T-helper 1 cell treated with Interleukin-12 subunit alpha and Interleukin-12 subunit beta and Interleukin-4 antibody, amounts not matched to agents 30 ng/mL and 1 ng/mL, for 36 hours (primary cell): ENCODE measurements around the gene OR10AD1. TPM values are rescaled to one million over a fixed set of nuclear protein-coding genes. Genes with fewer than 3 reads are reported as not detected.

Experiments used
- intact Hi-C: fragments of 100-400 bp; cut with micrococcal nuclease; formaldehyde crosslinking; loops from one replicate; pipeline ENCODE4 v1.15.1; 2024
- total RNA-seq: library from RNA; stranded (reverse); gene quantifications from 2 replicates; pipeline ENCODE4 v1.2.3, GENCODE V29; 2022

OR10AD1 gene
- total RNA-seq, 1 donor from 2014 or later = not detected

DNA sequence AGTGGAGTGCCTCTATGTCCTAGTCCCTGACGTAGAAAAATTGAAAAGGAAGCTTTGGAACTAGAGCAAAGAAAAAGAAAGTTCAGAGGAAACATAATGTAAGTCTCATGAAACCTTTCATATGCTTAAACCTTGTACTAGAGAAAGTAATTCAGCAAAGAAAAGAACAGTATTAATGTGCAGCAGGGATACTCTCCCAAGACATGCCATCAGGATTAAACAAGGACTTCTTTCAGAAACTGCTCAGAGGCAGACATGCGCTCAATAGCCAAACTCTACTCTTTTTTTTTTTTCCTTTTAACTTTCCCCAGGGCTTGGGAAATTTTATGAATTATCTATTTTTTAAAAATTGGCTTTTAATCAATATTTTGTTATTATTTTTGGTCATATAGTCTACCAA lies 38.6 kb downstream of the OR10AD1 start:
- intact Hi-C loops = loop anchor here (2.0 kb wide), 1 partner anchor 58 kb away; the partner anchor contains the start of gene SENP1

- intact Hi-C loops = no loop called here
Measured at GRCh38 chr12:48163150-48163747, 39.8 kb downstream of the OR10AD1 start.

DNA sequence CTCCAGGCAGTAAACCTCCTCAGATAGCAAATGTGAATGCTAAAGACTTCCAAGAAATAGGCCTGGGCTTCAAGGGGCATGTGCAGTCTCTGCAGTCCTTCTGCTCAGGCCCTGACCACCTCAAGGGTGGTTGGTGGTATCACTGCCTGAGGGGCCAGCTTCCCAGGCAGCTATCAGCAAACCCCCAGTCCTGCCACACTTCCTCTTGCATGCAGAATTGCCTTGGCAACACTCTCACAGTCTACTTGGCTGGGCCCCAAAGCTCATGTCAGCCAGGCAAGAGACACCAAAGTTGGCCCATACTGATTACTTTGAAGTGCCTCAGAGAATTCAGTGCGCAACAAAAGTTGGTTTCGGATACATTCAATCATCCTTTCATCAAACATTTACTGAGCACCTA lies 42.3 kb downstream of the OR10AD1 start:
- intact Hi-C loops = no loop called here

- intact Hi-C loops = no loop called here
Measured at GRCh38 chr12:48160046-48160445, 43.0 kb downstream of the OR10AD1 start.

DNA sequence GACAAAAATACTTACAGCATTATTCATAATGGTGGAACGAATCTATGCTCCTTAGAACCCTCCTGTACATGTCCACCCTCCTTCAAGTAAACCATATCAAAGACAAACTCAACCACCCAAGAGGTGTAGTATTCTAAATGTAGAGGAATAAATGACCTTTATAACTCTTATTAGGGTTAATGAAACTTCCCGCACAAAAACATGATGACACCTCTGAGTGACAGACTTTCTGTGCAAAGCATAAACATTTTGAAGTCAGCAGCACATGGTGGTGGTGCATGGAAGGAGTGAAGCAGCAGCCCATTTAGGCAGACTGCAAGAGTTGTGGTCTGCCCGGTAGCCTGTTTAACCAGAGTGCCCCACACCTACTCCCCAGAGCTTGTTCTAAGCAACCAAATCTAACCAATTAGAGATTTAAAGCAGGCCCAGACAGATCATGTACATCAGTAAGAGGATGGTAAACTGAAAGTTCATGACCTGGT lies 45.2 kb downstream of the OR10AD1 start:
- intact Hi-C loops = loop anchor here (1.0 to 5.0 kb wide), 17 partner anchors 7 to 1869 kb away; partner anchors contain the start of genes CCDC184, CCNT1, KANSL2 and PFKM

GRCh38 chr12:48157018-48157888 lies 45.8 kb downstream of the OR10AD1 start, which contains the start of gene ASB8:
ASB8 (minus strand) TSS chr12:48157515; CDS start chr12:48153496, 4,019 bp downstream.
- intact Hi-C loops = loop anchor here (1.0 to 5.0 kb wide), 17 partner anchors 8 to 1870 kb away; partner anchors contain the start of genes CCDC184, CCNT1, KANSL2 and PFKM

- intact Hi-C loops = loop anchor here (1.0 to 5.0 kb wide), 17 partner anchors 9 to 1871 kb away; partner anchors contain the start of genes CCDC184, CCNT1, KANSL2 and PFKM
Measured at GRCh38 chr12:48156652-48157017, 46.5 kb downstream of the OR10AD1 start.

GRCh38 chr12:48155786-48156185 lies 47.3 kb downstream of the OR10AD1 start:
- intact Hi-C loops = loop anchor here (2.0 to 5.0 kb wide), 3 partner anchors 449 to 1872 kb away; partner anchors contain the start of genes RACGAP1 and RPAP3

Other genes starting within 250 kb of the OR10AD1 start
- gene TMEM106C, start 239.7 kb downstream of the OR10AD1 start, total RNA-seq = 103 and 106 TPM in 2 replicates
- gene COL2A1, start 198.8 kb downstream of the OR10AD1 start, total RNA-seq = not detected in 2 replicates
- 48.6 and 51.2 TPM in 2 replicates for gene SENP1, start 97.2 kb downstream of the OR10AD1 start, total RNA-seq
- gene PFKM, start 83.9 kb downstream of the OR10AD1 start, total RNA-seq = 19.2 and 22.8 TPM in 2 replicates
- gene ASB8, start 45.8 kb downstream of the OR10AD1 start, total RNA-seq = 42.3 and 45.5 TPM in 2 replicates
- 0.12 and 0.32 TPM in 2 replicates for gene CCDC184, start 19.6 kb downstream of the OR10AD1 start, total RNA-seq
- 23.9 and 26.2 TPM in 2 replicates for gene ZNF641, start 147.6 kb upstream of the OR10AD1 start, total RNA-seq